Measurements from ENCODE around the gene KNL1.
A peak's percentile ranks its signal among the peaks of the same experiment; 100 is the strongest.

Gene KNL1

GRCh38 chr15:40696228-40696627 is 102.2 kb downstream of the KNL1 start:
- TF ChIP-seq EP300 (IDR thresholded peaks at IDR 0.05; ENCODE audit: borderline replicate concordance) (no peak), RAD21 (IDR thresholded peaks at IDR 0.05; ENCODE audit: low read depth) (no peak), YY1 (IDR thresholded peaks at IDR 0.05; ENCODE audit: low read depth) (no peak), FOXM1 (IDR thresholded peaks at IDR 0.05; ENCODE audit: borderline replicate concordance, low read depth) (no peak), TEAD4 (IDR thresholded peaks at IDR 0.05) (no peak), ZBTB7A (IDR thresholded peaks at IDR 0.05; ENCODE audit: low read depth) (no peak)
- TF ChIP-seq, protein P1, sequence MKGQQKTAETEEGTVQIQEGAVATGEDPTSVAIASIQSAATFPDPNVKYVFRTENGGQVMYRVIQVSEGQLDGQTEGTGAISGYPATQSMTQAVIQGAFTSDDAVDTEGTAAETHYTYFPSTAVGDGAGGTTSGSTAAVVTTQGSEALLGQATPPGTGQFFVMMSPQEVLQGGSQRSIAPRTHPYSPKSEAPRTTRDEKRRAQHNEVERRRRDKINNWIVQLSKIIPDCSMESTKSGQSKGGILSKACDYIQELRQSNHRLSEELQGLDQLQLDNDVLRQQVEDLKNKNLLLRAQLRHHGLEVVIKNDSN (IDR thresholded peaks at IDR 0.05): no peak

DNA sequence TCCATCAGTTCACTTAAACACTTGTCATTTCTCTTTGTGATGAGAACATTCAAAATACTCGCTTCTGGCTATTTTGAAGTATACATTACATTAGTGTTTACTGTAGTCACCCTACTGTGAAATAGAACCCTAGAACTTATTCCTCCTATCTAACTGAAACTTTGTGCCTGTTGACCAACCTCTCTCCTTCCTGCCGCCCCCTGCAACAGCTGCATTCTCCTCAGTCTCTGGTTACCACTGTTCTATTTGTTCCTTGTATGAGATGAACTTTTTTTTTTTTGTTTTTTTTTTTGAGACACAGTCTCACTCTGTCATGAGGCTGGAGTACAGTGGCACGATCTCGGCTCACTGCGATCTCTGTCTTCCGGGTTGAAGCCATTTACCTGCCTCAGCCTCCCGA is 103.9 kb downstream of the KNL1 start:
- TF ChIP-seq, protein P1 (IDR thresholded peaks at IDR 0.05): no peak
- TF ChIP-seq YY1 (IDR thresholded peaks at IDR 0.05; ENCODE audit: low read depth): no peak
- no peak for TF ChIP-seq EP300 (IDR thresholded peaks at IDR 0.05; ENCODE audit: borderline replicate concordance)
- TF ChIP-seq EGR1 (IDR thresholded peaks at IDR 0.05): no peak
- TF ChIP-seq FOXM1 (IDR thresholded peaks at IDR 0.05; ENCODE audit: borderline replicate concordance, low read depth): no peak
- TF ChIP-seq, protein P2, sequence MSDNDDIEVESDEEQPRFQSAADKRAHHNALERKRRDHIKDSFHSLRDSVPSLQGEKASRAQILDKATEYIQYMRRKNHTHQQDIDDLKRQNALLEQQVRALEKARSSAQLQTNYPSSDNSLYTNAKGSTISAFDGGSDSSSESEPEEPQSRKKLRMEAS (IDR thresholded peaks at IDR 0.05): no peak
- no peak for TF ChIP-seq CREB1 (IDR thresholded peaks at IDR 0.05; ENCODE audit: low read depth)
- no peak for TF ChIP-seq TCF12 (IDR thresholded peaks at IDR 0.05; ENCODE audit: low read depth)
- no peak for TF ChIP-seq NFIC (IDR thresholded peaks at IDR 0.05)
- TF ChIP-seq, protein P3, sequence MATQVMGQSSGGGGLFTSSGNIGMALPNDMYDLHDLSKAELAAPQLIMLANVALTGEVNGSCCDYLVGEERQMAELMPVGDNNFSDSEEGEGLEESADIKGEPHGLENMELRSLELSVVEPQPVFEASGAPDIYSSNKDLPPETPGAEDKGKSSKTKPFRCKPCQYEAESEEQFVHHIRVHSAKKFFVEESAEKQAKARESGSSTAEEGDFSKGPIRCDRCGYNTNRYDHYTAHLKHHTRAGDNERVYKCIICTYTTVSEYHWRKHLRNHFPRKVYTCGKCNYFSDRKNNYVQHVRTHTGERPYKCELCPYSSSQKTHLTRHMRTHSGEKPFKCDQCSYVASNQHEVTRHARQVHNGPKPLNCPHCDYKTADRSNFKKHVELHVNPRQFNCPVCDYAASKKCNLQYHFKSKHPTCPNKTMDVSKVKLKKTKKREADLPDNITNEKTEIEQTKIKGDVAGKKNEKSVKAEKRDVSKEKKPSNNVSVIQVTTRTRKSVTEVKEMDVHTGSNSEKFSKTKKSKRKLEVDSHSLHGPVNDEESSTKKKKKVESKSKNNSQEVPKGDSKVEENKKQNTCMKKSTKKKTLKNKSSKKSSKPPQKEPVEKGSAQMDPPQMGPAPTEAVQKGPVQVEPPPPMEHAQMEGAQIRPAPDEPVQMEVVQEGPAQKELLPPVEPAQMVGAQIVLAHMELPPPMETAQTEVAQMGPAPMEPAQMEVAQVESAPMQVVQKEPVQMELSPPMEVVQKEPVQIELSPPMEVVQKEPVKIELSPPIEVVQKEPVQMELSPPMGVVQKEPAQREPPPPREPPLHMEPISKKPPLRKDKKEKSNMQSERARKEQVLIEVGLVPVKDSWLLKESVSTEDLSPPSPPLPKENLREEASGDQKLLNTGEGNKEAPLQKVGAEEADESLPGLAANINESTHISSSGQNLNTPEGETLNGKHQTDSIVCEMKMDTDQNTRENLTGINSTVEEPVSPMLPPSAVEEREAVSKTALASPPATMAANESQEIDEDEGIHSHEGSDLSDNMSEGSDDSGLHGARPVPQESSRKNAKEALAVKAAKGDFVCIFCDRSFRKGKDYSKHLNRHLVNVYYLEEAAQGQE (IDR thresholded peaks at IDR 0.05; ENCODE audit: low read depth): no peak
- no peak for TF ChIP-seq RAD21 (IDR thresholded peaks at IDR 0.05; ENCODE audit: low read depth)

- TF ChIP-seq RAD21 (IDR thresholded peaks at IDR 0.05; ENCODE audit: low read depth) (peak; percentile 17; the same call in 1 of the 2 replicates), CEBPB (IDR thresholded peaks at IDR 0.05) (no peak)
Observed at GRCh38 chr15:40702077-40702476, 108.0 kb downstream of the KNL1 start.

- TF ChIP-seq CEBPB (IDR thresholded peaks at IDR 0.05) (no peak), CREB1 (IDR thresholded peaks at IDR 0.05; ENCODE audit: low read depth) (no peak), TAF1 (IDR thresholded peaks at IDR 0.05; ENCODE audit: low read depth) (no peak), ZBTB7A (IDR thresholded peaks at IDR 0.05; ENCODE audit: low read depth) (no peak), TCF12 (IDR thresholded peaks at IDR 0.05; ENCODE audit: low read depth) (no peak), NFIC (IDR thresholded peaks at IDR 0.05) (no peak), EP300 (IDR thresholded peaks at IDR 0.05; ENCODE audit: borderline replicate concordance) (no peak), TEAD4 (IDR thresholded peaks at IDR 0.05) (no peak), RAD21 (IDR thresholded peaks at IDR 0.05; ENCODE audit: low read depth) (no peak), FOXM1 (IDR thresholded peaks at IDR 0.05; ENCODE audit: borderline replicate concordance, low read depth) (no peak), YY1 (IDR thresholded peaks at IDR 0.05; ENCODE audit: low read depth) (no peak), EGR1 (IDR thresholded peaks at IDR 0.05) (no peak)
- TF ChIP-seq, protein P3 (IDR thresholded peaks at IDR 0.05; ENCODE audit: low read depth): no peak
- TF ChIP-seq, protein P2 (IDR thresholded peaks at IDR 0.05): no peak
- TF ChIP-seq, protein P1 (IDR thresholded peaks at IDR 0.05): no peak
Observed at GRCh38 chr15:40706121-40706520, 112.1 kb downstream of the KNL1 start.
